ACC112 (cell line): ENCODE results near the gene KCNAB2.

ENCODE experiments used
- H2AFZ ChIP-seq: fragments of 200-600 bp; sonication (generic); one replicate; pipeline ENCODE4 v1.6.0; 2017; ENCODE audit warnings: antibody characterized with exemption, low read length; ENCODE audit not compliant: unreplicated experiment
- H3K27ac ChIP-seq: fragments of 200-600 bp; sonication (generic); 2 replicates; pipeline ENCODE4 v1.5.1; 2014; ENCODE audit warnings: low read depth, mild to moderate bottlenecking, antibody characterized with exemption, low read length, moderate library complexity
- H3K27me3 ChIP-seq: fragments of 200-600 bp; sonication (generic); 2 replicates; pipeline ENCODE4 v1.6.1; 2014; ENCODE audit warnings: mild to moderate bottlenecking, antibody characterized with exemption, low read length, moderate library complexity, mixed read lengths; ENCODE audit not compliant: insufficient read depth
- H3K36me3 ChIP-seq: fragments of 200-600 bp; sonication (generic); 2 replicates; pipeline ENCODE4 v1.6.1; 2016; ENCODE audit warnings: mild to moderate bottlenecking, antibody characterized with exemption, low read length, moderate library complexity, mixed read lengths; ENCODE audit not compliant: insufficient read depth
- H3K4me1 ChIP-seq: fragments of 200-600 bp; sonication (generic); one replicate; pipeline ENCODE4 v1.6.1; 2016; ENCODE audit warnings: low read length, mixed read lengths; ENCODE audit not compliant: insufficient read depth, unreplicated experiment, control insufficient read depth
- H3K4me3 ChIP-seq: fragments of 200-600 bp; sonication (generic); 2 replicates; pipeline ENCODE4 v1.5.1; 2014; ENCODE audit warnings: mild to moderate bottlenecking, low read depth, low read length
- H3K79me2 ChIP-seq: fragments of 200-600 bp; sonication (generic); one replicate; pipeline ENCODE4 v1.6.0; 2016; ENCODE audit warnings: low read length; ENCODE audit not compliant: control insufficient read depth, unreplicated experiment, insufficient read depth

KCNAB2 gene

DNA sequence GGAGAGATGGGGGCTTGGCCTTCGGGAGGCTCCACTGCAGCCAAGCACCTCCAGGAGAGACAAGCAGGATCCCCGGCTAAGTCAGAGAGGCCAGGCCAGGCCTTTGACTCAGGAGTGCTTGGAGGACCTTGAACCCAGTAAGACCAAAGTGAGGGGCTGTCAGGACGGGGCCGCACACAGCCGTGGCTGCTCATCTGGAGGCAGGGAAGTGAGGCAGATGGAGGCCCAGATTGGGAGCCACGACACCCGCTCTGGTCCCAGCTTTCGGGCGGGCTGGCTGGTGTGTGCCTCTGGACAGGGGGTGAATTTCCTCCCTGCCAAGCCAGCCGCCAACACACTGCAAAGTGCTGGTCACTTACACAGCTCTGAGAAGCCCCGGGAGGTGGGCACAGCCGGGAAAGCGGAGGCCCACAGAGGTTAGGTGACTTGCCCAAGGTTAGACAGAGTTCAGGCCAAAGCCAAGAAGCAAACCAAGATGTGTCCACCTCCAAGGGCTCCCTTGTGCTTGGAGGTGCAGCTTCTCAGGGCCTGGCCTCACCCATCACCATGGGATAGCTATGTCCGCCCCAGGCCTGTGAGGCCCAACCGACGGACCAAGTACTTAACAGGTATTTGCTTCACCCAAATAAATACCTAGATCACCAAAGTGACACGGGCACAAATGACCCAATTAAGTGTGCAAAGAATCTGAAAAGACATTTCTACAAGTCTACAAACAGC lies 76.1 kb downstream of the KCNAB2 start:
- H3K27ac ChIP-seq = no peak overlapping the region
- H3K36me3 ChIP-seq = peaks cover 5% of the 10 kb centered on the region; the same call in 1 of the 2 replicates
- H3K4me1 ChIP-seq = no peaks in the 10 kb centered on the region

DNA sequence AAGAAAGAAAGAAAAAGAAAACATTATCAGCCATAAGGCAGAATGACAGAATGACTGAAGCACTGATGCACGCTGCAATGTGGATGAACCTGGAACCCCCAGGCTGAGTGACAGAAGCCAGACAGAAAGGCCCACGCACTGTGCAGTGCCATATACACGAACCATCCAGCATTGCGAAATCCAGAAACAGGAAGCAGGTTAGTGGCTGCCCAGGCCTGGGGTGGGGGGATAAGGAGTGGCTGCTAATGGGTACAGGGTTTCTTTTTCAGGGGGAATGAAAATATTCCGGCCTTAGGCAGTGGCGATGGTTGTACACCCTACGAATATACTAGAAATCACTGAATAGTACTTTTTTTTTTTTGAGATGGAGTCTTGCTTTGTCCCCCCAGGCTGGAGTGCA lies 77.4 kb downstream of the KCNAB2 start:
- H3K27ac ChIP-seq = no peak overlapping the region
- H3K4me1 ChIP-seq = no peaks in the 10 kb centered on the region
- no peak overlapping the region for H3K4me3 ChIP-seq
- no peaks in the 10 kb centered on the region for H3K36me3 ChIP-seq
- H2AFZ ChIP-seq = no peak overlapping the region
- H3K27me3 ChIP-seq = no peaks in the 10 kb centered on the region
- H3K79me2 ChIP-seq = no peaks in the 10 kb centered on the region

More for the DNA sequence above, 76.1 kb downstream of the KCNAB2 start:
- H3K4me3 ChIP-seq = no peak overlapping the region
- no peaks in the 10 kb centered on the region for H3K27me3 ChIP-seq
- H2AFZ ChIP-seq = no peak overlapping the region
- H3K79me2 ChIP-seq = no peaks in the 10 kb centered on the region

DNA sequence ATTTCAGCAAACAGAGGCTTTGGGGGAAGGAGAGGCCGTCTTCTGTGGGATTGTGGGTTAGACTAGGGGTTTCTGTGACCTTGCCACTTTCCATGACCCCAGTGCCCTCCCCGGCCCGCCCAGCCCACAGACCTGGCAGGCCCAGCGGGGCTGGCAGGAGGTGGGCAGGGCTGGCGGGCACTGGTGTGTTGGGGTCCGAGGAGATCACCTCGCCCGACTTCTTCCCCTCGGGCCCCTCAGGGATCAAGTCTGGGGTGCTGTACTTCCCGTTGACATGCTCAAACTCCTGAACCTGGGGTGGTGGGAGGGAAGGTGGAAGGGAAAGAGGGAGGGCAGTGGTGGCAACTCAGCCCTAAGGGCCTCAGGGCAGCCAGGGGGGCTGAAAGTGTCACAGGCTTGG lies 78.1 kb downstream of the KCNAB2 start:
- Histone ChIP-seq H3K4me1 (no peaks in the 10 kb centered on the region), H3K79me2 (no peaks in the 10 kb centered on the region), H3K27ac (no peak overlapping the region), H3K4me3 (no peak overlapping the region), H3K36me3 (no peaks in the 10 kb centered on the region), H2AFZ (no peak overlapping the region), H3K27me3 (no peaks in the 10 kb centered on the region)

DNA sequence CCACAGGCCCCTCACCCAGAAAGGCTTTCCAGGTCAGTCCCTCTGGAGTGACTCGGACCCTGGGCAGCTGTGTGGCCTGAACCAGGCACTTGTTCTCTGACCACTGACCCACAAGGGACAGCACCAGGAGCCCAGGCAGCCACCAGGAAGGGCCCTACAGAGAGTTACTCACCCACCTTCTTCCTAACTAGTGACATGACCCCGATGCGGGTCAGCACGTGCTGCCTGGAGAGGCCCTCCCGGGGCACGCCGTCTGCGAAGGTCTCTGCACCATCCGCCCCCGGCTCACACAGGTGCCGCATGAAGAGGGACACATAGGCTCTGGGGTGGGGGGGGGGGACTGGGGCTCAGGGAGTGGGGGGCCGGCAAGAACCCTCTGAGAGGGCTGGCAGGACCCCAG lies 78.7 kb downstream of the KCNAB2 start:
- no peak overlapping the region for H3K4me3 ChIP-seq
- H3K36me3 ChIP-seq = no peaks in the 10 kb centered on the region
- no peaks in the 10 kb centered on the region for H3K27me3 ChIP-seq
- no peak overlapping the region for H2AFZ ChIP-seq
- H3K79me2 ChIP-seq = no peaks in the 10 kb centered on the region
- no peaks in the 10 kb centered on the region for H3K4me1 ChIP-seq
- no peak overlapping the region for H3K27ac ChIP-seq

DNA sequence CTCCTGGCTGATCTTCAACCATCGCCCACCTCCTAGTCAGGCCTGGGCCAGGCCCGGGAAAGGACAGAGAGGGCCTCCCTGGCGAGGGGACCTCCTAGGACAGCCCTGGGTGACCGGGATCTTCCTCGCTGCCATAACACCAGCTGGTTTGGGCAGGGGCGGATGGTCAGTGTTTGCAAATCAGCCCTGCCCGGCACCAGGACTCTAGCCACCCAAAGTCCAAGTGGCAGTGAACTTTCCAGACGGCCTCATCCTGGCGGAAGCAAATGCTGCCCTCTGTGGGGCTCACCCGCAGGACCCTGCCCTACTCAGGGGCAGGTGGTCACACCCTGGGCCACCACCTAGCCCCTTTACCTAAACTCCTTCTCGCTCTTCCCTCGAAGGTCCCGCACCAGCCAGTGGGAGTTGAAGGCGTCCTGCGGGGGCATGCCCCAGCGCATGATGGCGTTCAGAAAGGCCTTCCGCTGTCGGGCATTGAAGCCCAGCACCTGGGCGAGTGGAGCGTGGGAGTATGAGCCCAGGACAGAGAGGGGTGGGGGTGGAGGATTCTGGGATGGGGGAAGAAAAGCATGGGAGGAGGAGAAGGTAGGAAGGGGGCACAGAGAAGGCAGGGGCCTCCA lies 79.2 kb downstream of the KCNAB2 start:
- Histone ChIP-seq H3K27ac (no peak overlapping the region), H3K27me3 (no peaks in the 10 kb centered on the region), H3K36me3 (no peaks in the 10 kb centered on the region), H3K4me1 (no peaks in the 10 kb centered on the region), H3K4me3 (no peak overlapping the region), H3K79me2 (no peaks in the 10 kb centered on the region), H2AFZ (no peak overlapping the region)

DNA sequence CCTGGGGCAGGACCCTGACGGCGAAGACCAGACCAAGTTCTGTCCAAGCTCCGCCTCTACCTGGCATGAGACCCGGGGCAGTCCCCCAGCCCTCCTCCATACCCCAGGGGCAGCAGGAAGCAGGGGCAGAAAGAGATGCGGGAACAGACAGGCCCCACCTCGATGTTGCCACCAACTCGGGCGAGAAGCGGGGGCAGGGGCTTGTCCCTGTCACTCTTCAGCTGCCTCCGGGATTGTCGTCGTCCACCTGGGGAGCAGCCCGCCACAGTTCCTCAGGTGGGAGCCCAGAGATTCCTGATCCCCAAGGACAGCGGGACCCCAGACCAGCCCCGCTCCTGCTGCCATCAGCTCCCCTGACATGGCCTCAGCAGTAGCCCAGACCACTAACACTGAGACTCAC lies 79.7 kb downstream of the KCNAB2 start:
- Histone ChIP-seq H3K4me1 (no peaks in the 10 kb centered on the region), H3K36me3 (no peaks in the 10 kb centered on the region)

DNA sequence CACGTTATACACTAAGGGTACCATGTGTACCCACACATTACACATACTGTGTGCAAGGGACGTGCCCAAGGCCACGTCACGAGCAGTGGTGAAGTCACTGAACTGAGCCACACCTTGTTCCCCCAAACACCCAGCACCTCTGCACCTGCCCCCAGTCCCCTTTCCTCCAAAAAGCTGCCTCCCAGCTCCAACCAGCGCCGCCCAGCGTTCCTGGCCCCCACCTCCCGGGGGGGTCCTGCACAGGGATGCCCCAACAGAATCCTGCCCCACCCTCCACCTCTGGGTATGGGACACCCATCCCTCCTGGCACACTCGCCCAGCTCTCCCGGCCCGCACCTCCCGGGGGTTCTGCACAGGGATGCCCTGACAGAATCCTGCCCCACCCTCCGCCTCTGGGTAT lies 80.3 kb downstream of the KCNAB2 start:
- Histone ChIP-seq H3K4me1 (no peaks in the 10 kb centered on the region), H3K36me3 (no peaks in the 10 kb centered on the region), H3K27ac (no peak overlapping the region), H3K27me3 (no peaks in the 10 kb centered on the region), H3K79me2 (no peaks in the 10 kb centered on the region), H3K4me3 (no peak overlapping the region), H2AFZ (no peak overlapping the region)

More for the DNA sequence above, 79.7 kb downstream of the KCNAB2 start:
- Histone ChIP-seq H3K27me3 (no peaks in the 10 kb centered on the region), H3K79me2 (no peaks in the 10 kb centered on the region), H3K4me3 (no peak overlapping the region), H2AFZ (no peak overlapping the region), H3K27ac (no peak overlapping the region)

DNA sequence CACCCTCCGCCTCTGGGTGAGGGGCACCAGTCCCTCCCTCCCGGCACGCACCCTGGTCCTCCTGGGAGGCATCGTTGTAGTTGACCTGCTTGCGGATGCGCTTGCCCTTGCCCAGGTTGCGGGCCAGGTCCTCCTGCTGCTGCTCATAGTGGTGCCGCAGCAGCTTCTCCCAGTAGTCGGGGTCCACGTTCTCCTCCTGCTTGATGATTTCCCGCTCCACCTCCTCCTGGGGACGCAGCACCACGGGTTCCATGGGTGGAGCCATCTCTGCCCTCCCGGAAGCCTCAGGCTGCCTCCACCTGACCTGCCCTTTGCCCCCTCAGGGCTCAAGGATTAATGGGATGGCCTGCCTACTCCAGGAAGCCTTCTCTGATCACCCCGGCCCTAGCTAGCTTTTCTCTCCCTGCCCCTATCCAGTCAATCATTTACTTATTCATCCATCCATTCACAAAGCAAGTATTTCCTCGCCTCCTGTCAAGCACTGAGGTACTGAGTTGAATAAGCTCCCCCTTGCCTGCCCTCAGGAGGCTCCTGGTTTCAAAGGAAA lies 80.9 kb downstream of the KCNAB2 start:
- H3K27ac ChIP-seq = no peak overlapping the region
- peaks cover 2% of the 10 kb centered on the region; the same call in 1 of the 2 replicates for H3K27me3 ChIP-seq

DNA sequence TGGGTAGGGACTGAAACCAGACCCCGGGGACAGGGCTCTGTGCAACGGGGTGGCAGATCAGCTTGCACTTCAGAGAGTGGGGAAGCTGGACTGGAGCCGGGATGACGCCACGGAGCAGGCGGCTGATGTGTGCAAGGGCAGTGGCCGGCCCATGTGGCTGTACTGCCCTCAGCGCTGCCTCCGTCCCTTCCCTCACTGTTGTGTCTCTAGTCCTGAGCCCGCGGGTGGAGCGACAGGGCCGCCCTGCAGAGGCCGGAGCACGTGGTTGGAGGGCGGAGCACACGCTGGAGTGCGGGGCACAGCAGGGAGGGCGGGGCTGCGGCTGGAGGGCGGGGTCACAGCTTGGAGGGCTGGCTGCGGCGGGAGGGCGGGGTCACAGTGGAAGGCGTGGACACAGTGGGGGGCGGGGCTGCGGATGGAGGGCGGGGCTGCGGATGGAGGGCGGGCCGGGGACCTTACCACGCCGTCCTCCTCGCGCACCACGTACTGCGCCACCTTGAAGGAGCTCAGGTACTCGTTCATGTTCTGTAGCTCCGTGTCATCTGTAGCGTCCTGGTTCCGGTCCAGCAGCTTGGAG lies 82.0 kb downstream of the KCNAB2 start:
- Histone ChIP-seq H2AFZ (no peak overlapping the region), H3K27ac (no peak overlapping the region), H3K4me1 (no peaks in the 10 kb centered on the region), H3K27me3 (peaks cover 3% of the 10 kb centered on the region; the same call in 1 of the 2 replicates), H3K36me3 (no peaks in the 10 kb centered on the region), H3K79me2 (no peaks in the 10 kb centered on the region), H3K4me3 (no peak overlapping the region)

More for the DNA sequence above, 80.9 kb downstream of the KCNAB2 start:
- H3K4me1 ChIP-seq = no peaks in the 10 kb centered on the region
- H2AFZ ChIP-seq = no peak overlapping the region
- H3K36me3 ChIP-seq = no peaks in the 10 kb centered on the region
- no peaks in the 10 kb centered on the region for H3K79me2 ChIP-seq
- no peak overlapping the region for H3K4me3 ChIP-seq

DNA sequence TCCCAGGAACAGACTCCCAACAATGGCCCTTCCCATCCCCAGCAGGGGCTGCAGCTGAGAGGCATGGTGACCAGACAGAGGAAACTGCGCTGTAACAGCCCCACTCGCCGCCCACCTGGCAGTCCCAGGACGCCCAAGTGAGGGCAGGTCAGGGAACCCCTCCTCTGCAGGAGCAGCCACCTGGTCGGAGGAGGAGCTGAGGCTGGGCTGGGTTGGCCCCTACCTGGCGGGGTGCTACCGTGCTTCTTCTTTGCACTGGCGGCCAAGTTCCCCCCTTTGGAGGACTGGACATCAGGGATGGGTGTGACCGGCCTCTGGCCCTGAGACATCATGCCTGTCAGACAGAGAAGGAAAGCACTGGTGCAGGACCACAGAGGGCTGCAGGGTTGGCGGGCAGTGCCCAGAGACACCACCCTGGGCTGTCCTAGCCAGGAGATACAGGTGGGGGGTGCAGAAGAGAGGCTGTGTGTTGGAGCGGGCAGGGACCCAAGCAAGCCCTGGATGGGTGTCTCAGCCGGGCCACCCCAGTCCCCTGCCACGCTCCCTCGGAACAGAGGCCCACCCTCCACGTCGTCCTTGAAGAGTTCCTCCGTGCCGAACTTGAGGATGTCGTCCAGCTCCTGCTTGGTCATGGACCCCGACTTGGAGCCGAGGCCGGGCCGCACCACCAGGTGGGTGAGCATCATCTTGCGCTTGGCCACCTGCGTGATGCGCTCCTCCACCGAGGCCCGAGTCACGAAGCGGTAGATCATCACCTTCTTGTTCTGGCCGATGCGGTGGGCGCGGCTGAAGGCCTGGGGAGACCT lies 82.8 kb downstream of the KCNAB2 start:
- Histone ChIP-seq H3K36me3 (no peaks in the 10 kb centered on the region), H3K27ac (no peak overlapping the region), H3K27me3 (peaks cover 10% of the 10 kb centered on the region; the same call in 1 of the 2 replicates), H3K4me3 (no peak overlapping the region), H3K4me1 (no peaks in the 10 kb centered on the region), H3K79me2 (no peaks in the 10 kb centered on the region), H2AFZ (no peak overlapping the region)
